ENCODE results near the gene ANGEL1.

The ANGEL1 gene

DNA sequence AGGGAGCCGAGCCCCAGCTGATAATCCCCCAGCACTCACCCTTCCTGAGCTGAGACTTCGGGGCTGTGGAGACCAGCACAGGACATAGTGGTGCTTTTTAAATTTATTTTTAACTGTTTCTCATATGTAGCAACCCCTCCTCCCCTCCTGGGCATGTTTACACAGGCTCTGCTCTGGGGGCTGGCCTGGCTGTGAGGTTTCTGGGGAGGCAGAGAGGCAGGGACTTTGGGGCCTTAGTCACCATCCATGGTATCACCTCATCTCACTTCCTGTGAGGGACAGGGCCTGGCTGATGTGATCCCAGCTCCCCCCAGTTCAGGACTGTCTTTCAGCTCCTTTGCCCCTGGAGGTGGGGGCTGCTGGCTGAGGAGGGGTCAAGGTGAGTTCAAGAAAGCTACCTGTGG is 31.0 kb downstream of the ANGEL1 start:
- Histone ChIP-seq H4K12ac (ENCODE audit: low read depth, low read length) (no peak overlapping the region), H2BK5ac (ENCODE audit: low read depth, low read length, poor library complexity) (no peak overlapping the region), H2BK120ac (ENCODE audit: insufficient read depth, low read length, poor library complexity) (no peak overlapping the region), H3K79me1 (ENCODE audit: low read length) (no peaks in the 10 kb centered on the region), H3K18ac (ENCODE audit: low read length) (no peak overlapping the region), H3K9me3 (ENCODE audit: insufficient read depth, low read depth, low read length) (no peaks in the 10 kb centered on the region), H3K4me2 (ENCODE audit: low read length) (no peak overlapping the region), H2BK12ac (ENCODE audit: low read length) (no peak overlapping the region), H3K79me2 (ENCODE audit: control insufficient read depth, insufficient read depth, low read length, poor library complexity) (no peaks in the 10 kb centered on the region), H2AFZ (ENCODE audit: insufficient read depth, low read length, poor library complexity) (no peak overlapping the region), H3K4me1 (ENCODE audit: control insufficient read depth in 1 of 2, insufficient read depth in 2 of 2, low read length in 2 of 2) (no peaks in the 10 kb centered on the region), H3K9ac (ENCODE audit: low read length) (no peak overlapping the region), H3K23ac (ENCODE audit: low read length) (no peak overlapping the region), H3K27me3 (ENCODE audit: insufficient read depth, low read length) (no peaks in the 10 kb centered on the region), H4K8ac (ENCODE audit: low read depth, low read length) (no peak overlapping the region), H3K4ac (ENCODE audit: low read depth, low read length) (no peak overlapping the region), H3K27ac (ENCODE audit: low read depth, low read length) (no peak overlapping the region), H2AK5ac (ENCODE audit: low read length) (no peak overlapping the region), H4K91ac (ENCODE audit: low read depth, low read length) (no peak overlapping the region), H3K14ac (ENCODE audit: low read length) (no peak overlapping the region), H3K4me3 (ENCODE audit: low read depth, low read length) (no peak overlapping the region), H3K36me3 (ENCODE audit: control insufficient read depth in 1 of 2, insufficient read depth in 2 of 2, low read length in 2 of 2) (peaks cover 15 to 16% of the 10 kb centered on the region in 2 experiments)
- no CpG with 5 or more reads among the region's 2 CpGs for WGBS (ENCODE audit: extremely low coverage, insufficient coverage, insufficient read length)
- DNase-seq: no peak

DNA sequence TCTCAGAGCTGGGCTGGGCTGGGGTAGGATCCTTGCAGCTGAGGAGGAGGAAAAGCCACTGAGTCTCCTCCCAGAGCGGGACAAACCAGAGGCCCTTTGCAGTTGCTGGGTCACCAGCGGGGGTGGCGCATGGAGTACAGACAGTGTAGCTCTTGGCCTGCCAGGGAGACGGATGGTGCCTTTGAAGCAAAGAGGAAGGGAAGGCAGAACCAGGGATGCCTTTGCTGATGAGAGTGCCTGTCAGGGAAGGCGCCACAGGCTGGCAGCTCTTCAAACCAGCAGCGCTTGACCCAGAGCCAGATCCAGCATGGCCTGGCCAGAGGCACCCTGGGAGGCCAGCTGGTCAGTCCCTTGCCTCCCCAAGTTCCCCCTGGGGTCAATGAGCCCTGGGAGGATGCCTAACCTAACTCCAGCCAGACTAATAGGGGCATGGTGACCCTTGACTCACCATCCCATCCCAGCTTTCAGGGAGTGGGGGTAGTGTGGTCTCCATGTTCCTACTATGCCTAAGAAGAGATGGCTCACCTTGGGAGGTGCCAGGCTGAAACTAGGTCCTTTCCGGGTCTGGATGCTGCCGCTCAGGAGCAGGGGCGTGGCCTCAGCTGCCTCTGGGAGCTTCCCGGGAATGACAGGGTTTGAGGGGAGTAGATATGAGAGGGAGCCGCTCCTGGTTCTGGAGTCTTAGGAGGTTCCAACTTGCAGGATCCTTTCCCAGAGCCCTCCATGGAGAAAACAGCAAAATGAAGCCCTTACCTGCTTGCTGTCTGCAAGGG is 31.6 kb downstream of the ANGEL1 start:
- no peaks in the 10 kb centered on the region for H3K4me1 ChIP-seq (ENCODE audit: control insufficient read depth in 1 of 2, insufficient read depth in 2 of 2, low read length in 2 of 2)
- no peaks in the 10 kb centered on the region for H3K79me1 ChIP-seq (ENCODE audit: low read length)
- no peak overlapping the region for H3K4me2 ChIP-seq (ENCODE audit: low read length)
- H4K8ac ChIP-seq (ENCODE audit: low read depth, low read length): no peak overlapping the region
- no CpG with 5 or more reads among the region's 11 CpGs for WGBS (ENCODE audit: extremely low coverage, insufficient coverage, insufficient read length)
- H3K18ac ChIP-seq (ENCODE audit: low read length): no peak overlapping the region
- H2BK5ac ChIP-seq (ENCODE audit: low read depth, low read length, poor library complexity): no peak overlapping the region
- no peak overlapping the region for H3K4me3 ChIP-seq (ENCODE audit: low read depth, low read length)
- DNase-seq: no peak
- H2BK12ac ChIP-seq (ENCODE audit: low read length): no peak overlapping the region
- H3K27me3 ChIP-seq (ENCODE audit: insufficient read depth, low read length): no peaks in the 10 kb centered on the region
- no peaks in the 10 kb centered on the region for H3K79me2 ChIP-seq (ENCODE audit: control insufficient read depth, insufficient read depth, low read length, poor library complexity)
- no peak overlapping the region for H2AFZ ChIP-seq (ENCODE audit: insufficient read depth, low read length, poor library complexity)
- no peak overlapping the region for H3K9ac ChIP-seq (ENCODE audit: low read length)
- no peak overlapping the region for H3K4ac ChIP-seq (ENCODE audit: low read depth, low read length)
- no peak overlapping the region for H4K91ac ChIP-seq (ENCODE audit: low read depth, low read length)
- peaks cover 12 to 15% of the 10 kb centered on the region in 2 experiments for H3K36me3 ChIP-seq (ENCODE audit: control insufficient read depth in 1 of 2, insufficient read depth in 2 of 2, low read length in 2 of 2)
- no peak overlapping the region for H4K12ac ChIP-seq (ENCODE audit: low read depth, low read length)
- H3K14ac ChIP-seq (ENCODE audit: low read length): no peak overlapping the region
- H3K23ac ChIP-seq (ENCODE audit: low read length): no peak overlapping the region
- no peak overlapping the region for H2AK5ac ChIP-seq (ENCODE audit: low read length)
- no peak overlapping the region for H3K27ac ChIP-seq (ENCODE audit: low read depth, low read length)
- H2BK120ac ChIP-seq (ENCODE audit: insufficient read depth, low read length, poor library complexity): no peak overlapping the region
- H3K9me3 ChIP-seq (ENCODE audit: insufficient read depth, low read depth, low read length): no peaks in the 10 kb centered on the region

GRCh38 chr14:76780360-76780759 is 32.3 kb downstream of the ANGEL1 start:
- H3K27ac ChIP-seq (ENCODE audit: low read depth, low read length): no peak overlapping the region
- no peak overlapping the region for H3K4ac ChIP-seq (ENCODE audit: low read depth, low read length)
- H3K23ac ChIP-seq (ENCODE audit: low read length): no peak overlapping the region
- no CpG with 5 or more reads among the region's 5 CpGs for WGBS (ENCODE audit: extremely low coverage, insufficient coverage, insufficient read length)
- H2BK12ac ChIP-seq (ENCODE audit: low read length): no peak overlapping the region
- no peaks in the 10 kb centered on the region for H3K9me3 ChIP-seq (ENCODE audit: insufficient read depth, low read depth, low read length)
- H4K91ac ChIP-seq (ENCODE audit: low read depth, low read length): no peak overlapping the region
- H3K14ac ChIP-seq (ENCODE audit: low read length): no peak overlapping the region
- no peaks in the 10 kb centered on the region for H3K27me3 ChIP-seq (ENCODE audit: insufficient read depth, low read length)
- no peak overlapping the region for H2BK120ac ChIP-seq (ENCODE audit: insufficient read depth, low read length, poor library complexity)
- H3K36me3 ChIP-seq (ENCODE audit: control insufficient read depth in 1 of 2, insufficient read depth in 2 of 2, low read length in 2 of 2): peaks cover 12 to 15% of the 10 kb centered on the region in 2 experiments
- no peaks in the 10 kb centered on the region for H3K79me1 ChIP-seq (ENCODE audit: low read length)
- no peak overlapping the region for H4K12ac ChIP-seq (ENCODE audit: low read depth, low read length)
- H3K4me1 ChIP-seq (ENCODE audit: control insufficient read depth in 1 of 2, insufficient read depth in 2 of 2, low read length in 2 of 2): no peaks in the 10 kb centered on the region
- H2BK5ac ChIP-seq (ENCODE audit: low read depth, low read length, poor library complexity): no peak overlapping the region
- DNase-seq: no peak
- H3K79me2 ChIP-seq (ENCODE audit: control insufficient read depth, insufficient read depth, low read length, poor library complexity): no peaks in the 10 kb centered on the region
- H3K9ac ChIP-seq (ENCODE audit: low read length): no peak overlapping the region
- no peak overlapping the region for H2AFZ ChIP-seq (ENCODE audit: insufficient read depth, low read length, poor library complexity)
- no peak overlapping the region for H3K4me3 ChIP-seq (ENCODE audit: low read depth, low read length)
- H2AK5ac ChIP-seq (ENCODE audit: low read length): no peak overlapping the region
- H3K4me2 ChIP-seq (ENCODE audit: low read length): no peak overlapping the region
- no peak overlapping the region for H3K18ac ChIP-seq (ENCODE audit: low read length)
- no peak overlapping the region for H4K8ac ChIP-seq (ENCODE audit: low read depth, low read length)

GRCh38 chr14:76780058-76780345 is 32.7 kb downstream of the ANGEL1 start:
- Histone ChIP-seq H2AK5ac (ENCODE audit: low read length) (no peak overlapping the region), H2BK12ac (ENCODE audit: low read length) (no peak overlapping the region), H2BK5ac (ENCODE audit: low read depth, low read length, poor library complexity) (no peak overlapping the region), H3K27me3 (ENCODE audit: insufficient read depth, low read length) (no peaks in the 10 kb centered on the region), H3K4me2 (ENCODE audit: low read length) (no peak overlapping the region), H3K27ac (ENCODE audit: low read depth, low read length) (no peak overlapping the region), H3K18ac (ENCODE audit: low read length) (no peak overlapping the region), H3K9ac (ENCODE audit: low read length) (no peak overlapping the region), H3K14ac (ENCODE audit: low read length) (no peak overlapping the region), H3K79me1 (ENCODE audit: low read length) (no peaks in the 10 kb centered on the region), H4K12ac (ENCODE audit: low read depth, low read length) (no peak overlapping the region), H2AFZ (ENCODE audit: insufficient read depth, low read length, poor library complexity) (no peak overlapping the region), H3K36me3 (ENCODE audit: control insufficient read depth in 1 of 2, insufficient read depth in 2 of 2, low read length in 2 of 2) (peaks cover 12 to 15% of the 10 kb centered on the region in 2 experiments), H4K8ac (ENCODE audit: low read depth, low read length) (no peak overlapping the region), H3K4me1 (ENCODE audit: control insufficient read depth in 1 of 2, insufficient read depth in 2 of 2, low read length in 2 of 2) (no peaks in the 10 kb centered on the region), H3K9me3 (ENCODE audit: insufficient read depth, low read depth, low read length) (no peaks in the 10 kb centered on the region), H3K79me2 (ENCODE audit: control insufficient read depth, insufficient read depth, low read length, poor library complexity) (no peaks in the 10 kb centered on the region), H2BK120ac (ENCODE audit: insufficient read depth, low read length, poor library complexity) (no peak overlapping the region), H3K4ac (ENCODE audit: low read depth, low read length) (no peak overlapping the region), H4K91ac (ENCODE audit: low read depth, low read length) (no peak overlapping the region), H3K4me3 (ENCODE audit: low read depth, low read length) (no peak overlapping the region), H3K23ac (ENCODE audit: low read length) (no peak overlapping the region)
- no CpG with 5 or more reads among the region's 2 CpGs for WGBS (ENCODE audit: extremely low coverage, insufficient coverage, insufficient read length)
- no peak for DNase-seq

Data from trophoblast cell (in vitro differentiated cells and primary cell).